AG09319 (cell line): Measurements from ENCODE around the gene STK40.

Experiments used
- DNase-seq: peaks from one replicate; pipeline ENCODE4 v3.0.0-alpha.2; 2010; ENCODE audit warnings: low read depth; ENCODE audit errors: extremely low read depth
- TF ChIP-seq, protein P1 (sequence below): IDR thresholded peaks from 2 replicates; pipeline ENCODE4 v1.5.1; 2011; ENCODE audit warnings: low read depth, mild to moderate bottlenecking, inconsistent platforms, low read length, moderate library complexity

STK40 gene, protein sequence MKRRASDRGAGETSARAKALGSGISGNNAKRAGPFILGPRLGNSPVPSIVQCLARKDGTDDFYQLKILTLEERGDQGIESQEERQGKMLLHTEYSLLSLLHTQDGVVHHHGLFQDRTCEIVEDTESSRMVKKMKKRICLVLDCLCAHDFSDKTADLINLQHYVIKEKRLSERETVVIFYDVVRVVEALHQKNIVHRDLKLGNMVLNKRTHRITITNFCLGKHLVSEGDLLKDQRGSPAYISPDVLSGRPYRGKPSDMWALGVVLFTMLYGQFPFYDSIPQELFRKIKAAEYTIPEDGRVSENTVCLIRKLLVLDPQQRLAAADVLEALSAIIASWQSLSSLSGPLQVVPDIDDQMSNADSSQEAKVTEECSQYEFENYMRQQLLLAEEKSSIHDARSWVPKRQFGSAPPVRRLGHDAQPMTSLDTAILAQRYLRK

DNA sequence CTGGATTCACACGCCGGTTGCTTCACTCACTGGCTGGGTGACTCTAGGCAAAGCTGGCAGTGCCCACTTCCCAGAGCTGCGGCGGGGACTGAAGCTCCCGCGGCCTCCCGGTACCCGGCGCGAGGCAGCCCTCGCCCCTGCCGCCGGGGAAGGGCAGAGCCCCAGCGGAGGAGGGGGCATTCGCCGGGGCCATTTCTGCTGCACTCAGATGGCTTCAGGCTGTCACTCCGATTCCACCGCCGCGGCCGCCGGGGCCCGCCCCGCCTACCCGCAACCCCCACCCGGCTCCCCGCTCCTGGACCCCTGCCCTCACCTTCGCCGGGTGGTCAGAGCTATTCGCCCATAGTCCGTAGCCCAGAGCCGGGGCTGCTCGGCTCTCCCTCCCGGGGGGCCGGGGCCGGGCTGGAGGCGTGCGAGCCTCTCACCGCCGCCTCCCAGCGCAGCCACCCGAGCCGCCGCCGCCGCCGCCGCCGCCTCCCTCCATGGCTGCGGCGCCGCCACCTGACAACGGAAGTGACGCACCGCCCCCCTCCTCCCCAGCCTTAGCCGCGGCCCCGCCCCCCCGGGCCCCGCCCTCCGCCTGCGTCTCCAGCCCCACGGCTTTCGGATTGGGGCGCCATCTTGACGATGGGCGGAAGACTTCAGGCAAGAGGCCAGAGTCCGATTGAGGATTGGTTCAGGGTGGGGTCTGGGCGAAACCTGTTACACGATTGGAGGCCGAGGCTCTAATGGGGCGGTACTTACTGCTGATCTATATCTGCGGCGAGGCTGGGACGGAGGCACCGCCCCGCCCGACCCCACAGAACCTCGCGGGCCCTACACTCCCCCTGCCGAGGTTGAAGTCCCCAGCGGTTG lies at the start of gene STK40:
STK40 (minus strand) TSS at position 515 of the 855 bp plus-strand sequence. CDS start 24,592 bp downstream, outside the sequence.
- TF ChIP-seq, protein P1, sequence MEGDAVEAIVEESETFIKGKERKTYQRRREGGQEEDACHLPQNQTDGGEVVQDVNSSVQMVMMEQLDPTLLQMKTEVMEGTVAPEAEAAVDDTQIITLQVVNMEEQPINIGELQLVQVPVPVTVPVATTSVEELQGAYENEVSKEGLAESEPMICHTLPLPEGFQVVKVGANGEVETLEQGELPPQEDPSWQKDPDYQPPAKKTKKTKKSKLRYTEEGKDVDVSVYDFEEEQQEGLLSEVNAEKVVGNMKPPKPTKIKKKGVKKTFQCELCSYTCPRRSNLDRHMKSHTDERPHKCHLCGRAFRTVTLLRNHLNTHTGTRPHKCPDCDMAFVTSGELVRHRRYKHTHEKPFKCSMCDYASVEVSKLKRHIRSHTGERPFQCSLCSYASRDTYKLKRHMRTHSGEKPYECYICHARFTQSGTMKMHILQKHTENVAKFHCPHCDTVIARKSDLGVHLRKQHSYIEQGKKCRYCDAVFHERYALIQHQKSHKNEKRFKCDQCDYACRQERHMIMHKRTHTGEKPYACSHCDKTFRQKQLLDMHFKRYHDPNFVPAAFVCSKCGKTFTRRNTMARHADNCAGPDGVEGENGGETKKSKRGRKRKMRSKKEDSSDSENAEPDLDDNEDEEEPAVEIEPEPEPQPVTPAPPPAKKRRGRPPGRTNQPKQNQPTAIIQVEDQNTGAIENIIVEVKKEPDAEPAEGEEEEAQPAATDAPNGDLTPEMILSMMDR, result no peak
- DNase-seq, result peak; percentile 100

DNA sequence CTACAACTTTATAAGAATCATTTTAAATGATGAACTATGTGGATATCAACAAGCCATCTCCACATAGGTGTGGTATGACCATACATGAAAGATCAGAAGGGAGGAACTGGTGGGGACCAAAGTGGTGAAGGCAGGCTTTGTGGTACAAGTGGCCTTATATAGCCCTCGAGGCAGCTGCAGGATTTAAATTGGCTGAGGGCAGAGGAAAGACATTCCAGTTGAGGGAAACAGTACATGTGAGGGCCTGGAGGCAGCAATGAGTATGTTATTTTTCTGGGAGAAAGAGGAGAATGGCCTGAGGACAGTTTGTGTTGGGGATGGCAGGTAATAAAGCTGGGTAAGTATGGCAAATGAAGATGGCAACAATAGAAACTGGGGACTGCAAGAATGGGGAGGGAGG lies 47.4 kb upstream of the STK40 start:
- TF ChIP-seq, protein P1, result no peak
- DNase-seq, result no peak

DNA sequence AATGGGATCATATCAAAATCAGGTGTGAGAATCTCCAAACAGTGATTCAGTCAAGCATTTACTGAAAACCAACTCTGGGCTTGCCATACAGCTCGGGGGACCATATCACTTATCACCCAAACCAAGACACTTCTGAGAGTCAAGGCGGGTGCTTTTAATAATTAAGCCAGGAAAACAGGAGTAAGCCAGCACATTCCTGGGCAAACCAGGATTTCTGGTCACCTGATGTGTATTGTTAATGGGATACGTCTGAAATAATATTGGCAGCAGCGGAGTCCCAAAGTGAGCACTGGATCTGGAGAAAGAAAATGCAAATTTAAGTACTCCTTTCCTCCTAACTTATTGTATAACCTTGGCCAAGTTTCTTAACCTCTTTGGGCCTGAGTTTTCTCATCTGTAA lies 46.9 kb upstream of the STK40 start:
- TF ChIP-seq, protein P1, result no peak
- DNase-seq, result no peak

DNA sequence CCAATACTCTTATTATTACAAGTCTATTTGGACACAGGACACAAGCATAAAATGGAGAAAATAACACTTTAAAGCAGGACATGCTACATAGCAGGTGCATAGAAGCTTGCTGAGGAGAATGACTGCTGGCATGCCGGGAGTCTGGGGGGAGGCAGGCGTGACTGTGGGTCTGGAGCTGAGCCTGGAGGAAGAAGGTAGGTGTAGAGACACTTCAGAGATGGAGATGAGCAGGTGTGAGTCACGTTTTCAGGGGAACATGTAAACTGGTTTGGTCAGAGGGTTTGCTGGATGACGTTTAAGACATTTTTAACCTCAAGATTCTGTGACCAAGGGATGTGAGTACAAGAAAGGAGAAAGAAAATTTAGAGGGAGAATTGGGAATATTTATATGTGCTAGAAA lies 40.1 kb upstream of the STK40 start:
- TF ChIP-seq, protein P1, result no peak
- no peak for DNase-seq

DNA sequence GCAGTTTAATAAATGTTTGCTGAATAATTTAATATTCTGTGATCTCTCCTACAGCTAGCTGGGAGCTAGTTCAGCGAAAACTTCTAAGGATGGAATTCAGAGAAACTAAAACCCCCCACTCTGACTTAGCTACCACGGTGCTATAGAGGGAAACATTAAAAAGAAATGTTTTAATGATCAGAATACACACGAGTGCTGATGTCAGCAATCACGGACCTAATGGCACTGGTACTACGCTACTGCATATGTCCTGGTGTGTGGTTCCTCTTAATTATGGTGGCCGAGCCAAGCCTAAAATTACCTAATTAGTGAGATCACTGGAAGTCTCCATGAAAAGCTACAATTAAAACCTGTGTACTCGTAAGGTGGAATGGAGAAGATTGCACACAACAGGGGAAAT lies 35.9 kb upstream of the STK40 start:
- DNase-seq, result no peak
- TF ChIP-seq, protein P1, result no peak

DNA sequence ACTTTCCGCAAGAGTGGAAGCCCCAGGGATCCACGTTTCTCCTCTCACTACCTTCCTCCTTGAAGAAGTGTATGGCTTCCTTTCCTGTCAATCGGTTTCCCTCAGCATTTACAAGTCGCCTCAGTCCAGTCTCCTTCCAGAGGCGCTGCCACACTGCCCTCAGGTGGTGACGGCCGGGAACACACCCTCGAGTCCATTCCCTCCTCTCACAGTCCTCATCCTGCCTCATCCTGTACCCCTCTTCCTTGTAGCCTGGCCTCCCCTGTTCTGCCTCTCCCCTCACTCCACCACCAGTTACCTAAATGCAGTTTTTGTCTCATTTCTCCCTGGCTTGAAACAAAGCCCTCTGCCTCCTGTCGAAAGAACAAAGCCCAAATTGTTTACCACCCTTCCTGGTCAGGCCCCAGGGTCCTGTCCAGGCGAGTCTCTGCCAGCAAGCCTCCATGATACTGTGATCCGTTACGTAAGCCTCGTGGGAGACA lies 35.2 kb upstream of the STK40 start:
- TF ChIP-seq, protein P1, result peak; percentile 97
- peak; percentile 64 for DNase-seq

DNA sequence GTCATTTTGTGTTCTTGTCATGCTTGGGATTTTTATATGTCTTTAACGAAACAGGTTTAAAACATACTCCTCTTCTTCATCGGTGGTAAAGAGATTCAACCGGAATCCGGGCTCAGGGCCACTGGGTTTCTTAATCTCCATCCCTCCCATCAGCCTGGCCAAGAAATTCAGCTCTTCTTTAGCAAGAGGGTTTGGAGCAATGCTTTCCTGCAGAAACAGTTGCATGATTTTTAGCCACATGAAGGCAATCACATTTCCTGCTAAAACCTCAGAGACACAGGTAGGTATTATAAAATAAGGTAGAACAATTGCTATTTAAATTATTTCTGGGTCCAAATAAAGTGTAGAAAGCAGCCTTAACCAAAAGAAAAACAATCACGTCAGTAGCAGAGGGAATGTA lies 34.7 kb upstream of the STK40 start:
- TF ChIP-seq, protein P1, result no peak
- no peak for DNase-seq
